Measurements from ENCODE around the gene ELMO1. TPM values are rescaled to one million over a fixed set of nuclear protein-coding genes. Genes with fewer than 3 reads are reported as not detected.

The ELMO1 gene
- total and polyA plus RNA-seq, 2 experiments from 2014 or later = 19.7 to 28.7 TPM

DNA sequence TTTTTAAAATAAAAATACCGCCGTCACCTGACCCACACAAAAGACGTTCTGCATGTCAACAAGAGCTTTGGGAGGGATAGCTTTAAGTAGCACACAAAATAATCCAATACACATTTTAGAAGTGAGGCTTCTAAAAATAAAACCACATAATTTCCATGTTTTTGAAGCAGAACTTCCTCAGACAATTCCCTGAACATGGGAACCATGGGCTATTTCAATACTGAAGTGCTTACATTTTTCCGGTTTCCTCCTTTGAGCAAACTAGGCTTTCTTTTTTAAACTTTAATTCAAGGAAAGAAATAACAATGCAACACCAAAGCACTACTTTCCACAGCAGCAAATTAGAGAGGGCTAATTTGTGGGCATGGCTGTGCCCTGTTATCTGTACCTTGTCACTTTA is 59.9 kb downstream of the ELMO1 start:
- Histone ChIP-seq H3K9me3 (ENCODE audit: low read depth) (no peaks in the 10 kb centered on the region), H4K20me1 (ENCODE audit: insufficient read depth, poor library complexity, severe bottlenecking) (no peaks in the 10 kb centered on the region), H3K4me3 (no peak overlapping the region), H3K27ac (no peak overlapping the region), H3K79me2 (no peaks in the 10 kb centered on the region), H3K9me2 (replicated peaks; ENCODE audit: insufficient read depth) (no peaks in the 10 kb centered on the region), H3K27me3 (no peaks in the 10 kb centered on the region), H2AFZ (no peak overlapping the region), H3K36me3 (replicated peaks; ENCODE audit: insufficient read depth, low read depth) (no peaks in the 10 kb centered on the region), H3K4me1 (ENCODE audit: insufficient read depth) (peaks cover 16% of the 10 kb centered on the region), H3K4me2 (no peak overlapping the region)
- TF ChIP-seq EZH2phosphoT487 (IDR thresholded peaks at IDR 0.05; ENCODE audit: low read depth, severe bottlenecking, unreplicated experiment) = no peak
- no peak for DNase-seq (ENCODE audit: low spot score)
- 79% methylated on average over 4 of the region's 4 CpGs for WGBS (ENCODE audit: low lambda C conversion rate, missing lambda C conversion rate)

DNA sequence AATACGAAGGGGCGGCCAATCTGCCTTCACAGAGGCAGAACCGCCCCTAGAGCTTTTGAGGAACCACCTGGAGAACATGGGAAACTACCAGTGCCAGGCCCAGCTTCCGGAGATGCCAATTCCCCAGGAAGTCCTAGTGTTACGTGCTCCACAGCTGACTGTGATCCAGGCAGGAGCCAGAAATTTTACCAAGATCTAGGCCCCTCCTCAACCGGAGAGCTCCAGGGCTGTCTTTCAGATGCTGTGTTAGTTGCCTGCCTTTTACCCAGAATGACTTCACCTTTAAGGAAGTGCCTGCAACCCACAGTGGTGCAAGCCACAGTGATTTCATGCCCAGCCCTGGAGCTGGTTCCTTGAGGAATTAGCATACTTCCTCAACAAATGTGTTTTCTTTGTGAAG is 62.9 kb downstream of the ELMO1 start:
- 88% methylated on average over 6 of the region's 6 CpGs for WGBS (ENCODE audit: low lambda C conversion rate, missing lambda C conversion rate)
- H3K4me3 ChIP-seq = no peak overlapping the region
- H3K36me3 ChIP-seq (replicated peaks; ENCODE audit: insufficient read depth, low read depth) = no peaks in the 10 kb centered on the region
- no peak overlapping the region for H3K4me2 ChIP-seq
- H3K9me3 ChIP-seq (ENCODE audit: low read depth) = no peaks in the 10 kb centered on the region
- no peaks in the 10 kb centered on the region for H3K79me2 ChIP-seq
- peaks cover 4% of the 10 kb centered on the region for H3K4me1 ChIP-seq (ENCODE audit: insufficient read depth)
- H3K27me3 ChIP-seq = no peaks in the 10 kb centered on the region
- H3K27ac ChIP-seq = no peak overlapping the region
- no peaks in the 10 kb centered on the region for H3K9me2 ChIP-seq (replicated peaks; ENCODE audit: insufficient read depth)
- H4K20me1 ChIP-seq (ENCODE audit: insufficient read depth, poor library complexity, severe bottlenecking) = no peaks in the 10 kb centered on the region
- no peak for DNase-seq (ENCODE audit: low spot score)
- no peak overlapping the region for H2AFZ ChIP-seq
- TF ChIP-seq EZH2 (IDR thresholded peaks at IDR 0.05; ENCODE audit: borderline replicate concordance) (no peak), EZH2phosphoT487 (IDR thresholded peaks at IDR 0.05; ENCODE audit: low read depth, severe bottlenecking, unreplicated experiment) (no peak)
- TF ChIP-seq, protein P1, sequence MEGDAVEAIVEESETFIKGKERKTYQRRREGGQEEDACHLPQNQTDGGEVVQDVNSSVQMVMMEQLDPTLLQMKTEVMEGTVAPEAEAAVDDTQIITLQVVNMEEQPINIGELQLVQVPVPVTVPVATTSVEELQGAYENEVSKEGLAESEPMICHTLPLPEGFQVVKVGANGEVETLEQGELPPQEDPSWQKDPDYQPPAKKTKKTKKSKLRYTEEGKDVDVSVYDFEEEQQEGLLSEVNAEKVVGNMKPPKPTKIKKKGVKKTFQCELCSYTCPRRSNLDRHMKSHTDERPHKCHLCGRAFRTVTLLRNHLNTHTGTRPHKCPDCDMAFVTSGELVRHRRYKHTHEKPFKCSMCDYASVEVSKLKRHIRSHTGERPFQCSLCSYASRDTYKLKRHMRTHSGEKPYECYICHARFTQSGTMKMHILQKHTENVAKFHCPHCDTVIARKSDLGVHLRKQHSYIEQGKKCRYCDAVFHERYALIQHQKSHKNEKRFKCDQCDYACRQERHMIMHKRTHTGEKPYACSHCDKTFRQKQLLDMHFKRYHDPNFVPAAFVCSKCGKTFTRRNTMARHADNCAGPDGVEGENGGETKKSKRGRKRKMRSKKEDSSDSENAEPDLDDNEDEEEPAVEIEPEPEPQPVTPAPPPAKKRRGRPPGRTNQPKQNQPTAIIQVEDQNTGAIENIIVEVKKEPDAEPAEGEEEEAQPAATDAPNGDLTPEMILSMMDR (IDR thresholded peaks at IDR 0.05; ENCODE audit: poor library complexity) = no peak

DNA sequence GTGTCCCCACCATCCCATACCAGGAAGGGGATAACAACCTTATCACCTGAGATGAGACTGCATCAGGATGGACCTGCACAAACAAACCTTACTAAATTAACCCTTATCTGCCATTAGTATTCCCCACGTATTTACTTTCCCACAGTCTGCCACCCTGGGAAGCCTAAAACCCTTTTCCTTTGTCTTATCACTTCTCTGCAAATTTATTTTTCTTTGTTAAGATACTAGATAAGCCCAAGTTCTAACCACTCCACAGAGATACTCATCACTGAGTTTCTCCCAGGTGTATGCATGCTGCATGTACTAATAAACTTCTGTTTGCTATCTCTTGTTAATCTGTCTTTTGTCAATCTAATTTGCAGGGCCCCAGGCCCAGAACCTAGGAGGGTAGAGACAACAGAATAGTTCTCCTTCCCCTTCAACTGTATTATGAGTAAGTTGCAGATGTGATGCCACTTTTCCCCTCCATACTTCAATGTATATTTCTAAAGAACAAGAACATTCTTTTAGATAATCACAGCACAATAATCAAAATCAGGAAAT is 66.0 kb downstream of the ELMO1 start:
- Histone ChIP-seq H3K4me1 (ENCODE audit: insufficient read depth) (no peaks in the 10 kb centered on the region), H3K27ac (no peak overlapping the region), H3K27me3 (no peaks in the 10 kb centered on the region), H3K79me2 (no peaks in the 10 kb centered on the region), H3K9me3 (ENCODE audit: low read depth) (no peaks in the 10 kb centered on the region), H3K9me2 (replicated peaks; ENCODE audit: insufficient read depth) (no peaks in the 10 kb centered on the region), H3K36me3 (replicated peaks; ENCODE audit: insufficient read depth, low read depth) (no peaks in the 10 kb centered on the region), H3K4me2 (no peak overlapping the region), H3K4me3 (no peak overlapping the region), H4K20me1 (ENCODE audit: insufficient read depth, poor library complexity, severe bottlenecking) (no peaks in the 10 kb centered on the region), H2AFZ (no peak overlapping the region)
- DNase-seq (ENCODE audit: low spot score) = no peak
- WGBS (ENCODE audit: low lambda C conversion rate, missing lambda C conversion rate) = 28% methylated on average over 1 of the region's 1 CpG
- no peak for TF ChIP-seq EZH2 (IDR thresholded peaks at IDR 0.05; ENCODE audit: borderline replicate concordance)
- no peak for TF ChIP-seq EZH2phosphoT487 (IDR thresholded peaks at IDR 0.05; ENCODE audit: low read depth, severe bottlenecking, unreplicated experiment)
- TF ChIP-seq, protein P1 (IDR thresholded peaks at IDR 0.05; ENCODE audit: poor library complexity) = no peak

DNA sequence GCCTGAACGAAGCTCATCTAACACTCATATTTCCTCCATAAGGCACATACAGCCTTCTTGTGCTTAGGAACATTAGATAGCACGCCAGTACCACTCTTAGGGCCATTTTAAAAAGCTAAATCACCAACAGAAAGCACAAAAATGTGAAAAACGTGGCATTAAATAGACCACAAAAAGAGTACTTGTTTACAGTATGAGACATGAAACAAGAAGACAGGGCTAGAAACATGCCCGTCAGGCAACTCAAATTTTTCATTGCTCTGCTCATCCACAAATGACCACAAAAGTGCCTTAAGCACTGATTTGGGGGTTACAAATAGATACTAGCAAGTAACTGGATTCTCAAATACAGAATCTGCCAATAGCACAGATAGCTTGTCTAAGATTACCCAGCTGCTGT is 67.8 kb downstream of the ELMO1 start:
- H3K27ac ChIP-seq = no peak overlapping the region
- TF ChIP-seq EZH2phosphoT487 (IDR thresholded peaks at IDR 0.05; ENCODE audit: low read depth, severe bottlenecking, unreplicated experiment) (no peak), EZH2 (IDR thresholded peaks at IDR 0.05; ENCODE audit: borderline replicate concordance) (no peak)
- TF ChIP-seq, protein P1 (IDR thresholded peaks at IDR 0.05; ENCODE audit: poor library complexity) = no peak

More for the DNA sequence above, 67.8 kb downstream of the ELMO1 start:
- 88% methylated on average over 4 of the region's 4 CpGs for WGBS (ENCODE audit: low lambda C conversion rate, missing lambda C conversion rate)
- Histone ChIP-seq H3K9me3 (ENCODE audit: low read depth) (no peaks in the 10 kb centered on the region), H3K79me2 (no peaks in the 10 kb centered on the region), H3K9me2 (replicated peaks; ENCODE audit: insufficient read depth) (no peaks in the 10 kb centered on the region), H3K36me3 (replicated peaks; ENCODE audit: insufficient read depth, low read depth) (no peaks in the 10 kb centered on the region), H4K20me1 (ENCODE audit: insufficient read depth, poor library complexity, severe bottlenecking) (no peaks in the 10 kb centered on the region), H3K27me3 (no peaks in the 10 kb centered on the region), H2AFZ (no peak overlapping the region), H3K4me2 (no peak overlapping the region), H3K4me3 (no peak overlapping the region), H3K4me1 (ENCODE audit: insufficient read depth) (no peaks in the 10 kb centered on the region)
- no peak for DNase-seq (ENCODE audit: low spot score)

All from hepatocyte (in vitro differentiated cells).